HG03196 (cell line): ENCODE measurements around the gene COL20A1.

Experiments
- ATAC-seq: cut with Tn5 transposase; IDR thresholded peaks from one replicate; pipeline ENCODE4 v1.9.1; 2021; ENCODE audit not compliant: unreplicated experiment

COL20A1 gene

DNA sequence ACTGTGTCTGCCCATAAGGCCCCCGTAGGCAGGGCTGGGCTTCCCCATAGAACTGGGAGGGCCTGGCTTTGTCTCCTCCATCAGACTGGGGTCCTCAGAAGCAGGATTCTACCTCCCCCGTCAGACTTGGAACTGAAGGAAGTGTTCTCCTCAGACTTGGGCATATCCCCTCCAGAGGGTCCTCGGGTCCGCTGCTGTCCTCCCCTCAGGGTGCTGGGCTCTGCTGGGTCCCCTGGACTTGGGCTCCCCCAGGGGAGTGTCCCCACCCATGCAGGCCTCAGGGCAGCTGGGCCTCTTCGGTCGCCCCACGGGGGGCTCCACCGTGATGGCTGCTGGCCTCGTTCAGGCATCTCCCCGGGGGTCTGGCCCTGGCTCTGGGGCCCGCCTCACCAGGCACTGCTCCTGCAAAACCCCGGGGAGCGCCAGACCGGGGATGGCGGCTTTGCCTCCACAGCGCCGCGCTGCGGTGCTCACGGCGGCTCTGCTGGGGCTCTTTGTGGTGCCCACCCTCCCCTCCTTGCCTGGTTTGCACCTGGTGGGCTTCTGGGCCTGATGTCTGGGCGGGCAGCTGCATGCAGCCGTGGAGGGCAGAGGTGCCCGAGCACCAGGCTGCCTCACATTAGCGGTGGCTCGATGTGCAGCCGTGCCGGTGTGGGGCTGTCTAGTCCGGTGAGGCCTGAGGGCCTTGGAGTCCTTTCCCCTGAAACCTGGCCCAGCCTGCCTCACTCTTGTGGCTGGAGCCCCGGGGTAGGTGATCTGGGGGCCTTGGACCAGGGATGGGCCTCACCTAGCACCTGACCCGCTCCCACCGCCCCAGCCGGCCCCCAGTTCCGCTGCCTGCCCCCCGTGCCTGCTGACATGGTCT, 13.9 kb downstream of the COL20A1 start:
- ATAC-seq: no peak

DNA sequence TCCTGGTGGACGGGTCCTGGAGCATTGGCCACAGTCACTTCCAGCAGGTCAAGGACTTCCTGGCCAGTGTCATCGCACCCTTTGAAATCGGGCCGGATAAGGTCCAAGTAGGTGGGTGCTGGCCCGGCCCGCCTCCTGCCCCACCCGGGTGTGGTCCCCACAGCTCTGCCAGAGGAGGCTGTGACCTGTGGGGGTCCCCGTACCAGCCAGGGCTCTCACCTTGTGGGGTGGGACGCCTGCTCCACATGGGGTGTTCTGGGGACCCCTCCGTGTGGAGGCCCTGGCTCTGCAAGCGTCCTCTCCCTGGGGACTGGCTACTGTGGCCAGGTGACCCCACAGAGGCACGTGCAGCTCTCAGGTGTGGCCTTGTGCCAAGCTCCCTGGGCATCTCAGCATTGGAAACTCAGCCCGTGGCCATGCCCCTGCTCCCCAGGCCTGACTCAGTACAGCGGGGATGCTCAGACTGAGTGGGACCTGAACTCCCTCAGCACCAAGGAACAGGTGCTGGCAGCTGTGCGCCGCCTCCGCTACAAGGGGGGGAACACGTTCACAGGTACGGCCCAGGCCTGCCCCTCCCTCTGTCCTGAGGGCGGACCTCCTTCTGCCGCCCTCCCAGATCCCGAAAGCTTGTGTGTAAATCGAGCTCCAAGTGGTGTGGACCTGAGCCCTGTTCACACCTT, 14.7 kb downstream of the COL20A1 start:
- ATAC-seq: no peak

DNA sequence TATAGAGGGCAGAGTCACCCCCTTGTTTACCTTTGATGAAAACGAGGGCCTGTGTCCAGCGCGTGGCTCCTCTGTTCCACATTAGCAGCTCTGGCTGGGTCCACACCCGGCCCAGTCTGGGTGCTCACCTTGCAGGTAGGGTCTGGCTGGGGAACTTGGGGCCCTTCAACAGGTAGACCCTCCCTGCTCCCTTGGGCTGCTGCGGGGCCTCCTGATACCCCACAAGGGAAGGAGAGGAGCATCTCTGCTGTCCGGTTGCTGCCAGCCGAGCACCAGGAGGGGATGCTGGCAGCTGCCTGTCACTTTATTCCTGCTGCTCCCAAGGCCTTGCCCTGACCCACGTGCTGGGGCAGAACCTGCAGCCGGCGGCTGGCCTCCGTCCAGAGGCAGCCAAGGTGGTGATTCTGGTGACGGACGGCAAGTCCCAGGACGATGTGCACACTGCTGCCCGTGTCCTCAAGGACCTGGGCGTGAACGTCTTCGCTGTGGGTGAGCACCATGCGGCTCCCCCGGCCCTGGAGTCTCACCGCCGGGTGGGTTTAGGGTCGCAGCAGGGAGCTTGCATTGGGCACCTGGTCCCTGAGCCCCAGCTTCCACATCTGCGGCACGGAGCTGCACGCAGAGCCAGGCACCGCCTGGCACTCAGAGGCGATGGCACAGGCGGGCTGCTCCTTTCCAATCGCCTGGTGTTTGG, 15.4 kb downstream of the COL20A1 start:
- no peak for ATAC-seq

DNA sequence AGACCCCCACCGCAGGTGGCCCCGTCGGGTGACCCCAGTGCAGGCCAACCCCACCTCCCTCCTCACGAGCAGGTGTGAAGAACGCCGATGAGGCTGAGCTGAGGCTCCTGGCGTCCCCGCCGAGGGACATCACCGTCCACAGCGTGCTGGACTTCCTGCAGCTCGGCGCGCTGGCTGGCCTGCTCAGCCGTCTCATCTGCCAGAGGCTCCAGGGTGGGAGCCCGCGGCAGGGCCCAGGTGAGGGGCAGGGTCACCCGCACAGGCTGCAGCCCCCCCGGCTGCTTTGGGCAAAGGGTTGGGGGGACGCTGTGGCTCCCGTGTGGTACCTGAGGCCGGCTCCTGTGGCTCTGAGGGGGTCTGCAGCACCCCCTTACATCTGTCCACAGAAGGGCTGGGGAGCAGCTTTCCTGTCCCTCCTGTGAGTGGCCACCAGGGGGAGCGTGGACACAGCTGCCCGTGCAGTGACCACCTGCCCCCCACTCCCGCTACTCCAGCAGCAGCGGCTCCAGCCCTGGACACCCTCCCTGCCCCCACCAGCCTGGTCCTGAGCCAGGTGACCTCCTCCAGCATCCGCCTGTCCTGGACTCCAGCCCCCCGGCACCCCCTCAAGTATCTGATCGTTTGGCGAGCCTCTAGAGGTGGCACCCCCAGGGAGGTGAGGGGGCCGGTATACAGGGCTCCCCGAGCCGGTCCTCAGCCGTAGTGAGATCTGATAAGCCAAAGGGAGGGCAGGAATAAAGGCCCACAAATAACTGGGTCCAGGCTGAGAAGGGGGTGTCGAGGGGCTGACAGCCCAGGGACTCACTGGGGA, 16.5 kb downstream of the COL20A1 start:
- no peak for ATAC-seq

- ATAC-seq: no peak
These were observed 17.4 kb downstream of the COL20A1 start for GRCh38 chr20:63310265-63310991.

- no peak for ATAC-seq
These were observed 18.3 kb downstream of the COL20A1 start for GRCh38 chr20:63311186-63311832.

DNA sequence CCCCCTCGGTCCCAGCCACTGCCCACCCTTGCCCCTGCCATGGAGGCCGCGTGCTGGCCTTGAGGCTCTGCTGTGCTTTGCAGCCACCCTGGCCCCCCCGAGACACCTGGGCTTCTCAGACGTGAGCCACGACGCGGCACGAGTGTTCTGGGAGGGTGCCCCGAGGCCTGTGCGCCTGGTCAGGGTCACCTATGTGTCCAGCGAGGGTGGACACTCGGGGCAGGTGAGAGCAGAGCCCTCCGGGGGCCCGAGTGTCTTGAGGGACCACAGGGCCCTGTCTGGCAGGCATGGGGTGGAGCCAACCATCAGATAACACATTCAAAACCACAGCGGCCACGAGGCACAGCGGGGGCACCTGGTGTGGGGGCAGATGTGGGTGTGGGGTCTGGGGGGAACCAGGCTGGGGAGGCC, 18.9 kb downstream of the COL20A1 start:
- ATAC-seq: no peak

GRCh38 chr20:63312273-63312672, 19.3 kb downstream of the COL20A1 start:
- ATAC-seq: no peak

DNA sequence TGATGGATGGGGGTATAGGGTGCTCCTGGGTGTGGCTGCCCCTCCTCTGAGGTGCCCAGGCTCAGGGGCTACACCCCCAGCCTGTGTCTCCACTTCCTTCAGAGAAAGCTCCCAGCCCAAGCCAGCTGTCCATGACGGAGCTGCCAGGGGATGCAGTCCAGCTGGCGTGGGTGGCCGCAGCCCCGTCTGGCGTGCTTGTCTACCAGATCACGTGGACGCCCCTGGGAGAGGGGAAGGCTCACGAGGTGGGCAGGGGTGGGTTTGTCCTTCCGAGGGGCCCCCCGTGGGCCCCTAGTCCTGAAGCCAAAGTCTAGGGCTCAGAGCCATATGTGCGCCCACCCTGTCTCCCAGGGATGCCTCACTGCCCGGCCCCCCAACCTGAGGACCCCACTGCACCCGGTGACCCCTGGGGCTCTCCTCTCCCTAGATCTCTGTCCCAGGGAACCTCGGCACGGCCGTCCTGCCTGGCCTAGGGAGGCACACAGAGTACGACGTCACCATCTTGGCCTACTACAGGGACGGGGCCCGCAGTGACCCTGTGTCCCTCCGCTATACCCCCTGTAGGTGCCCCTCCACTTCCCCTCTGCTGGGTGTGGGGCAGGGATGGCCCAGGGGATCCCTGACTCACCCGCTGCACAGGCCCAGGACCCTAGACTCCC, 19.8 kb downstream of the COL20A1 start:
- no peak for ATAC-seq

GRCh38 chr20:63313349-63314014, 20.5 kb downstream of the COL20A1 start:
- ATAC-seq: no peak

DNA sequence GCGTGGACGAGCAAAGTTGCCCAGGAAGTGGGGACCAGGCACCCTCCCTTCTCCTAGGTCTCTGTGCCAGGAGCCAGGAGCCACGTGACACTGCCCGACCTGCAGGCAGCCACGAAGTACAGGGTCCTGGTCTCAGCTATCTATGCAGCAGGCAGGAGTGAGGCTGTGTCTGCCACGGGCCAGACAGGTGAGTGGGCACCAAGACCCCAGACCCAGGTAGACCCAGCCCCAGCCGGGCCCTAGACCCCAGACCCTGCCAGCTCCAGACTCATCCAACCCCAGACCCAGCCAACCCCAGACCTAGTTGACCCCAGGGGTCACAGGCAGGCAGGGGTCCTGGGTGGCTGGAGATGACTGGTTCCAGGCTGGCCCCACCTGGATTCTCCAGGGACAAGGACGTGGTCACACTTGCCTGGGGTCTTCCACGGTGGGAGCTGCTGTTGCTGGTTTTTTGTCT, 21.1 kb downstream of the COL20A1 start:
- ATAC-seq: no peak

DNA sequence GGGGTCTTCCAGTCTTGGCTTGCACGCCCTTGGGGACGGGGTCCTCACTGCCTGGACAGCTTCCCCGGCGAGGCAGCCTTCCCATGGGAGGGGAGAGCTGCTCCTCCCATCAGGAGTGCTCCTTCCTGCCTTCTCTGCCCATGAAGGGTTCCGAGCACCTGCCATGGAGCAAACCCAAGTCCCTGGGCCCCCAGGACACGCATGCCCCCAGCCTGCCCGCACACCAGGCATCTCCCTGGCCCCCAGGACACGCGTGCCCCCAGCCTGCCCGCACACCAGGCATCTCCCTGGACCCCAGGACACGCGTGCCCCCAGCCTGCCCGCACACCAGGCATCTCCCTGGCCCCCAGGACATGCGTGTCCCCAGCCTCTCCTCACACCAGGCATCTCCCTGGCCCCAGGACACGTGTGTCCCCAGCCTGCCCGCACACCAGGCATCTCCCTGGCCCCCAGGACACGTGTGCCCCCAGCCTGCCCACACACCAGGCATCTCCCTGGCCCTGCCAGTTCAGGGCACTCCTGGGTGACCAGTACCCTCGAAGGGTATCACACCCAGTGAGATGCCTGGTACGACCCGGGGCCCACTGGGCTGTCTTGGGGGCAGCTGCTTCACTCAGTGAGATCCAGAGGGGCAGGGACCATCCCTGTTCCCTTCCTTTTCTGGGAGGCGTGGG, 21.7 kb downstream of the COL20A1 start:
- no peak for ATAC-seq

GRCh38 chr20:63315240-63315689, 22.3 kb downstream of the COL20A1 start:
- no peak for ATAC-seq

GRCh38 chr20:63315731-63316491, 22.9 kb downstream of the COL20A1 start:
- no peak for ATAC-seq

DNA sequence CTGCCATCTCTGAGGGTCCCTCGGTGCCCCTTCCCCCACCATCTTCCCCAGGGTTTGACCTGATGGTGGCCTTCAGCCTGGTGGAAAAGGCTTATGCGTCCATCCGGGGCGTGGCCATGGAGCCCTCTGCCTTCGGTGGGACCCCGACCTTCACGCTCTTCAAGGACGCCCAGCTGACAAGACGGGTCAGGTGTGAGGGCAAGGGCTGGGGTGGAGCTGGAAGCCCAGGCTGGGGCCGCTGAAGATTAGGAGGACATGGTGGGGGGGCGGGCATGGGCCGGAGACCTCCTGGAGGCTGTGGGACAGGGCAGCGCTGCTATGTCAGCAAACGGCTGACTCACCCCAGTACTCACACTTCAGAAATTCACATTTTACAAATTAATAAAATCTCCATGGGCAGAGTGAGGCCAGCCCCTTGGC, 23.5 kb downstream of the COL20A1 start:
- ATAC-seq: no peak

DNA sequence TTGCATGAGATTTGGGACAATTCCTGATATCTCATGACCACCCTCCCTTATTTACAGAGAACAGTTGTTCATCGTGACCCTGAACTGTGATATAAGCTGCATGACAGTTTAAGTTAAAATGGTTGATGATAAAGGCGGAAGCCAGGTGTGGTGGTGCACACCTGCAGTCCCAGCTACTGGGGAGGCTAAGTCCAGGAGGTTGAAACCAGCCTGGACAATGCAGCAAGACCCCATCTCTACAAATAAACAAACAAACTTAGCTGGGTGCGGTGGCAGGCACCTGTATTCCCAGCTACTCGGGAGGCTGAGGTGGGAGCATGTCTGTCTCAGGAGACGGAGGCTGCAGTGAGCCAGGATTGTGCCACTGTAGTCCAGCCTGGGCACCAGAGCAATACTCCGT, 24.1 kb downstream of the COL20A1 start:
- ATAC-seq: no peak

GRCh38 chr20:63317601-63318291, 24.8 kb downstream of the COL20A1 start:
- ATAC-seq: no peak
